KMS-11 (cell line): ENCODE data around the gene EFCAB12.

ENCODE experiments used
- H2AFZ ChIP-seq: fragments of 200-600 bp; sonication (generic); 2 replicates; pipeline ENCODE4 v1.6.1; 2016; ENCODE audit warnings: antibody characterized with exemption, mixed run types, low read depth
- H3K27ac ChIP-seq: fragments of 200-600 bp; sonication (generic); 2 replicates; pipeline ENCODE4 v1.6.1; 2016; ENCODE audit warnings: mild to moderate bottlenecking, mixed run types
- H3K27me3 ChIP-seq: fragments of 200-600 bp; sonication (generic); 2 replicates; pipeline ENCODE4 v1.6.1; 2017; ENCODE audit warnings: mild to moderate bottlenecking, low read depth, mixed run types, moderate library complexity; ENCODE audit not compliant: insufficient read depth
- H3K36me3 ChIP-seq: fragments of 200-600 bp; sonication (generic); 2 replicates; pipeline ENCODE4 v1.6.1; 2017; ENCODE audit warnings: mild to moderate bottlenecking, mixed run types; ENCODE audit not compliant: insufficient read depth
- H3K4me1 ChIP-seq: fragments of 200-600 bp; sonication (generic); 2 replicates; pipeline ENCODE4 v1.6.1; 2016; ENCODE audit warnings: mild to moderate bottlenecking, low read depth, mixed run types; ENCODE audit not compliant: poor library complexity, severe bottlenecking
- H3K4me2 ChIP-seq: fragments of 200-600 bp; sonication (generic); 2 replicates; pipeline ENCODE4 v1.7.0; 2016; ENCODE audit warnings: mild to moderate bottlenecking, mixed run types
- H3K4me3 ChIP-seq: fragments of 200-600 bp; sonication (generic); IDR thresholded peaks from 2 replicates; pipeline ENCODE4 v1.6.1; 2017; ENCODE audit warnings: low read depth, low read length, mixed read lengths; ENCODE audit not compliant: insufficient read depth
- H3K79me2 ChIP-seq: fragments of 200-600 bp; sonication (generic); 2 replicates; pipeline ENCODE4 v1.6.1; 2016; ENCODE audit warnings: low read depth, mixed run types; ENCODE audit not compliant: insufficient read depth
- H3K9ac ChIP-seq: fragments of 200-600 bp; sonication (generic); 2 replicates; pipeline ENCODE4 v1.6.1; 2016; ENCODE audit warnings: mild to moderate bottlenecking, mixed run types
- H4K20me1 ChIP-seq: fragments of 200-600 bp; sonication (generic); 2 replicates; pipeline ENCODE4 v1.6.1; 2016; ENCODE audit warnings: mild to moderate bottlenecking, mixed run types; ENCODE audit not compliant: insufficient read depth
- CTCF ChIP-seq: fragments of 200-600 bp; sonication (generic); conservative IDR thresholded peaks from 2 replicates; pipeline ENCODE4 v1.6.1; 2017; ENCODE audit warnings: low read depth, mild to moderate bottlenecking, antibody characterized with exemption, low read length, moderate library complexity, mixed read lengths

The EFCAB12 gene

DNA sequence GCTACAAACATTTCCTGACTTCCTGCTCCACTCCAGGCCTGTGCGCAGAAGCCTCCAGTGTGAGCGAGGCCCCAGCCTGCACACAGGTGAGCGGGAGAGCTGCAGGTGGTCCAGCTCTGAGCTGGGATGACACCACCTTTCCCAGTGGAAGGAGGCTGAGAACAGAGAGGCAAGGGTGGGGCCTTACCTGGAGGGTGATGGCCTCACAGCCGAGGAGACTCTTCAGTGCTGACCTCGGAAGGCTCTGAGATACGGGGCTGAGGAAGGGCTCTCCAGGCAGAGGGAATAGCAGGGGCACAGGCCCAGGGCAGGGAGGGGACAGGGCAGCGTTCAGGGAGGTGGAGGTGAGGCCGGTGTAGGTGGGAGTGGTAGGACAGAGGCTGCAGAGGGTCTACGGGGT, 70.8 kb downstream of the EFCAB12 start:
- no peak overlapping the region for H3K4me3 ChIP-seq
- H3K36me3 ChIP-seq, result no peaks in the 10 kb centered on the region
- no peaks in the 10 kb centered on the region for H4K20me1 ChIP-seq
- TF ChIP-seq CTCF, result no peak
- H2AFZ ChIP-seq, result no peak overlapping the region
- H3K27me3 ChIP-seq, result no peaks in the 10 kb centered on the region
- H3K4me2 ChIP-seq, result no peak overlapping the region
- H3K27ac ChIP-seq, result no peak overlapping the region
- H3K79me2 ChIP-seq, result no peaks in the 10 kb centered on the region
- no peak overlapping the region for H3K9ac ChIP-seq
- H3K4me1 ChIP-seq, result no peaks in the 10 kb centered on the region

DNA sequence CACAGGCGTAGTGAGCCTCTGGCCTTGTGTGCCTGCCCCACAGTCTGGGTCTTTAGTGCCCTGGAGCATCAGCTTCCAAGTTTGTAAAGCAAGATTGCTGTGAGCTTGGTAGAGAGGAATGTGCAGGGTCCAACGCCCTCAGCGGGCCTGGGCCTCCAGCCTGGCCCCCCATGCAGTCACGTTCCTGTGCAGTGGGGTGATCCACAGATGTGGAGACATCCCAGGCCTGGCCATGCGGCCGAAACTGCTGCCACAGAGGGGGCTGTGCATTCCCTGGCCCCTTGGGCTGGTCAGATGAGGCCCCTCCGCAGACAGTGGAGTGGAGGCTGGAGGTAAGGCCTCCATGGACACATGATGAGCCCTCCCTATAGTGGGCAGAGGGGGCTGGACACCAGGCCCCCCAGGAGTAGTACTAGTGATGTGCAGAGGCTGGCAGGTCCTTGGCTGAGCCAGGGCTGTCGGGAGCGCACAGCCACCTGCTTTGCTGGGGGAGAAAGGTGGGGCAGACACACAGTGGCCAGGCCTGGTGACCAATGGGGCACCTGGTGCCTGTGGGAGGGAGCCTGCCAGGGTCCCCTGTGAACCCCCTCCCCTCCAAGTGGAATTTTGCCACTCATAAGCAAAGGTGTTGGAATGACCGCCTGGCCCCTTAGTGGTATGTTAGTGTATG, 71.5 kb downstream of the EFCAB12 start:
- no peaks in the 10 kb centered on the region for H3K79me2 ChIP-seq
- no peaks in the 10 kb centered on the region for H3K4me1 ChIP-seq
- no peak overlapping the region for H2AFZ ChIP-seq
- no peak overlapping the region for H3K4me2 ChIP-seq
- no peak overlapping the region for H3K27ac ChIP-seq
- H4K20me1 ChIP-seq, result no peaks in the 10 kb centered on the region
- H3K27me3 ChIP-seq, result no peaks in the 10 kb centered on the region
- no peak overlapping the region for H3K9ac ChIP-seq
- no peak overlapping the region for H3K4me3 ChIP-seq
- no peaks in the 10 kb centered on the region for H3K36me3 ChIP-seq
- TF ChIP-seq CTCF, result no peak

GRCh38 chr3:129353589-129353941, 74.9 kb downstream of the EFCAB12 start:
- TF ChIP-seq CTCF, result no peak
- no peaks in the 10 kb centered on the region for H3K36me3 ChIP-seq
- no peaks in the 10 kb centered on the region for H3K27me3 ChIP-seq
- no peaks in the 10 kb centered on the region for H3K4me1 ChIP-seq
- H3K9ac ChIP-seq, result no peak overlapping the region
- H3K4me3 ChIP-seq, result no peak overlapping the region
- no peaks in the 10 kb centered on the region for H3K79me2 ChIP-seq
- H3K27ac ChIP-seq, result no peak overlapping the region
- H2AFZ ChIP-seq, result no peak overlapping the region
- no peak overlapping the region for H3K4me2 ChIP-seq
- no peaks in the 10 kb centered on the region for H4K20me1 ChIP-seq

- Histone ChIP-seq H3K4me2 (no peak overlapping the region), H3K4me1 (no peaks in the 10 kb centered on the region), H3K4me3 (no peak overlapping the region), H3K79me2 (no peaks in the 10 kb centered on the region), H3K27ac (no peak overlapping the region), H2AFZ (no peak overlapping the region), H3K27me3 (no peaks in the 10 kb centered on the region), H3K9ac (no peak overlapping the region), H3K36me3 (no peaks in the 10 kb centered on the region), H4K20me1 (no peaks in the 10 kb centered on the region)
- no peak for TF ChIP-seq CTCF
These were observed 75.5 kb downstream of the EFCAB12 start for GRCh38 chr3:129352650-129353588.
